K562 (cell line): ENCODE data around the gene ANGEL2. TPM values are rescaled to one million over a fixed set of nuclear protein-coding genes. Genes with fewer than 3 reads are reported as not detected.

Experiments used
- ETV5 ChIP-seq: sonication (generic); formaldehyde crosslinking; IDR thresholded peaks from 2 replicates; pipeline ENCODE4 v1.4.0; 2020; ENCODE audit warnings: low read depth, mild to moderate bottlenecking, missing genetic modification reagents
- EWSR1 ChIP-seq: fragments of 450-650 bp; IDR thresholded peaks from 2 replicates; pipeline ENCODE4 v1.6.1; 2018; ENCODE audit warnings: borderline replicate concordance, mild to moderate bottlenecking, low read depth, moderate library complexity; ENCODE audit not compliant: partially characterized antibody
- FOXK1 ChIP-seq: sonication (generic); formaldehyde crosslinking; IDR thresholded peaks from 2 replicates; pipeline ENCODE4 v1.8.0; 2022; ENCODE audit warnings: missing genetic modification reagents, mild to moderate bottlenecking, borderline replicate concordance
- NCOA1 ChIP-seq: fragments of 450-650 bp; IDR thresholded peaks from 2 replicates; pipeline ENCODE4 v1.6.1; 2016; ENCODE audit warnings: low read depth
- NCOA4 ChIP-seq: fragments of 450-650 bp; IDR thresholded peaks from 2 replicates; pipeline ENCODE4 v1.6.1; 2018; ENCODE audit warnings: mild to moderate bottlenecking; ENCODE audit not compliant: partially characterized antibody
- NCOR1 ChIP-seq: fragments of 450-650 bp; IDR thresholded peaks from 2 replicates; pipeline ENCODE4 v1.6.1; 2016; ENCODE audit warnings: mild to moderate bottlenecking, moderate library complexity
- NFE2 ChIP-seq: IDR thresholded peaks from 2 replicates; pipeline ENCODE4 v1.6.1; 2014; ENCODE audit warnings: antibody characterized with exemption, low read depth
- NKRF ChIP-seq: fragments of 450-650 bp; IDR thresholded peaks from 2 replicates; pipeline ENCODE4 v1.6.1; 2016; ENCODE audit warnings: borderline replicate concordance
- PCBP1 ChIP-seq: fragments of 200-400 bp; formaldehyde crosslinking; IDR thresholded peaks from 2 replicates; pipeline ENCODE4 v1.6.1; 2018; ENCODE audit warnings: mild to moderate bottlenecking, low read depth, low read length; ENCODE audit not compliant: poor library complexity, severe bottlenecking
- PRDM10 ChIP-seq: fragments of 450-650 bp; IDR thresholded peaks from 2 replicates; pipeline ENCODE4 v1.6.1; 2018; ENCODE audit not compliant: partially characterized antibody
- SIN3B ChIP-seq: fragments of 450-650 bp; IDR thresholded peaks from 2 replicates; pipeline ENCODE4 v1.6.1; 2017; ENCODE audit warnings: low read depth, mild to moderate bottlenecking, moderate library complexity
- TOE1 ChIP-seq, 2 experiments: fragments of 450-650 bp in 1 of 2; sonication (generic) in 1 of 2; formaldehyde crosslinking in 1 of 2; IDR thresholded peaks; 2 replicates each; pipeline versions ENCODE4 v1.7.1 to v1.8.0; 2016 to 2022; ENCODE audit warnings: borderline replicate concordance in 2 of 2, mild to moderate bottlenecking in 2 of 2, antibody characterized with exemption in 1 of 2, inconsistent platforms in 1 of 2, low read depth in 1 of 2, missing genetic modification reagents in 1 of 2, moderate library complexity in 1 of 2
- polyA plus RNA-seq, 8 experiments: library from polyadenylated mRNA; depleted of rRNA in 4 of 8; stranded (reverse) in 5 of 8; unstranded in 3 of 8; fragments of >200 nt; fragmentation: Nextera tagmentation in 2 of 8; fragmentation: Illumina TruSeq in 1 of 8; extraction: Ambion mirVana in 2 of 8; extraction: Trizol in 1 of 8; gene quantifications; 2 replicates each; pipeline versions ENCODE4 v1.2.1 to v1.2.3, GENCODE V29; 2011 to 2014; ENCODE audit warnings: inconsistent platforms in 1 of 8, missing spikeins in 1 of 8
- total RNA-seq, 7 experiments: library from RNA; depleted of rRNA in 6 of 7; stranded (reverse); fragments of >200 nt in 6 of 7; fragmentation: Illumina TruSeq in 2 of 7; extraction: Trizol in 2 of 7; gene quantifications; 2 replicates each; pipeline versions ENCODE4 v1.2.1 to v1.2.3, GENCODE V29; 2011 to 2021; ENCODE audit warnings: low replicate concordance in 1 of 7
- TF ChIP-seq, protein P1 (sequence below): fragments of 250-450 bp; sonication (Bioruptor Pico); IDR thresholded peaks from 2 replicates; pipeline ENCODE4 v1.5.1; 2021; ENCODE audit warnings: mild to moderate bottlenecking
- TF ChIP-seq, protein P2 (sequence below): fragments of 250-450 bp; sonication (Bioruptor Pico); IDR thresholded peaks from 2 replicates; pipeline ENCODE4 v1.4.0; 2020; ENCODE audit warnings: mild to moderate bottlenecking
- TF ChIP-seq, protein P3 (sequence below), 2 experiments: fragments of 450-650 bp in 1 of 2; sonication (generic) in 1 of 2; formaldehyde crosslinking in 1 of 2; IDR thresholded peaks in 1 of 2; conservative IDR thresholded peaks in 1 of 2; 2 replicates each; pipeline versions ENCODE4 v1.6.1 to v1.8.1; 2016 to 2023; ENCODE audit warnings: mild to moderate bottlenecking in 2 of 2, moderate library complexity in 2 of 2, inconsistent platforms in 1 of 2, missing genetic modification reagents in 1 of 2

Gene ANGEL2
- total and polyA plus RNA-seq, 9 of the 15 experiments (the other 6 are each of a cell fraction or from before 2014, with no cell fraction given), result 6.8 to 34.6 (median 26.2) TPM

DNA sequence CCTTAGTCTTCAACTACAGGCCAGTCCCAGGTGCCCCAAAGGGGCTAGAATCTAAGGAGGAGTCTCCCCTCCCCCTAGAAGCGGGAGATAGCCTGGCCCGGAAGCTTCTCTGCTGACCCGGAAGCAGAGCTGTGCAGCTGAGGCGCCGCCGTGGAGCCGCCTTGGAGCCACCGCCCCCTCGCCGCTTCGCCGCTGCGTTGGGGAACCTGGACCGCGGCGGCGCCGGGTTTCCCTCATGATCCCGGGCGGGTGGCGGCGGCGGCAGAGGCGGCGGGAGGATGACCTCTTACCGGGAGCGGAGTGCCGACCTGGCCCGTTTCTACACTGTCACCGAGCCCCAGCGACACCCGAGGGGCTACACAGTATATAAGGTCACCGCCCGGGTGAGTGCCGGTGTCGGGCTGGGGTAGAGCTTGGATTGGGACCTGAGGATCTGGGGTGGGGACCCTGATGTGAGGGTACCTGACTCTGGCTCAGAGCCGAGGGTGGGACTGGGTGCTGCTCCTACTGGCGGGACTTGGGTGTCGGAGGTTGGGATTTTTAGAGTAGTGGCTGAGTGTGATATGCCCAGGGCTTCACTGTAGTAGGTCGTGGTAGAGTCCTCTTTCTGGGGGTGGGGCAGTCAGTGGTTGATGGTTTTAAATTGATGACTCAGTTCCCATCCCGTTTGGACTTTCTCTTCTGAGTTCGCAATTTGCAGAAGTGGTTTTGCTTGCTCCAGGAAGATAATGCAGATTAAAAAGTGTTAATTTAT is 35.6 kb upstream of the ANGEL2 start, which contains the start of gene RPS6KC1 (continued):
- TF ChIP-seq, protein P1, sequence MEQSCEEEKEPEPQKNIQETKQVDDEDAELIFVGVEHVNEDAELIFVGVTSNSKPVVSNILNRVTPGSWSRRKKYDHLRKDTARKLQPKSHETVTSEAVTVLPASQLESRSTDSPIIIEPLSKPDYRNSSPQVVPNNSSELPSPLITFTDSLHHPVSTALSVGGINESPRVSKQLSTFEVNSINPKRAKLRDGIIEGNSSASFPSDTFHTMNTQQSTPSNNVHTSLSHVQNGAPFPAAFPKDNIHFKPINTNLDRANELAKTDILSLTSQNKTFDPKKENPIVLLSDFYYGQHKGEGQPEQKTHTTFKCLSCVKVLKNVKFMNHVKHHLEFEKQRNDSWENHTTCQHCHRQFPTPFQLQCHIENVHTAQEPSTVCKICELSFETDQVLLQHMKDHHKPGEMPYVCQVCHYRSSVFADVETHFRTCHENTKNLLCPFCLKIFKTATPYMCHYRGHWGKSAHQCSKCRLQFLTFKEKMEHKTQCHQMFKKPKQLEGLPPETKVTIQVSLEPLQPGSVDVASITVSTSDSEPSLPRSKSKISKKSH (CRISPR knock-in tag), result no peak
- TF ChIP-seq ETV5 (CRISPR knock-in tag) (peak; percentile 50), NCOA4 (no peak), PRDM10 (peak; percentile 63), TOE1 (IDR thresholded peaks at IDR 0.05; ENCODE audit: borderline replicate concordance) (peak; percentile 38; the same call in 1 of the 2 replicates), TOE1 (CRISPR knock-in tag; IDR thresholded peaks at IDR 0.05; ENCODE audit: borderline replicate concordance, low read depth) (no peak), PCBP1 (peak; percentile 35), FOXK1 (CRISPR knock-in tag) (0 out of 2 replicates have a peak, but pooled peaks have one; percentile 16), SIN3B (peak; percentile 52; the same call in 1 of the 2 replicates), NKRF (peak; percentile 93), NCOR1 (peak; percentile 65), NCOA1 (peak; percentile 66), NFE2 (peak; percentile 81), EWSR1 (no peak)
- TF ChIP-seq, protein P2, sequence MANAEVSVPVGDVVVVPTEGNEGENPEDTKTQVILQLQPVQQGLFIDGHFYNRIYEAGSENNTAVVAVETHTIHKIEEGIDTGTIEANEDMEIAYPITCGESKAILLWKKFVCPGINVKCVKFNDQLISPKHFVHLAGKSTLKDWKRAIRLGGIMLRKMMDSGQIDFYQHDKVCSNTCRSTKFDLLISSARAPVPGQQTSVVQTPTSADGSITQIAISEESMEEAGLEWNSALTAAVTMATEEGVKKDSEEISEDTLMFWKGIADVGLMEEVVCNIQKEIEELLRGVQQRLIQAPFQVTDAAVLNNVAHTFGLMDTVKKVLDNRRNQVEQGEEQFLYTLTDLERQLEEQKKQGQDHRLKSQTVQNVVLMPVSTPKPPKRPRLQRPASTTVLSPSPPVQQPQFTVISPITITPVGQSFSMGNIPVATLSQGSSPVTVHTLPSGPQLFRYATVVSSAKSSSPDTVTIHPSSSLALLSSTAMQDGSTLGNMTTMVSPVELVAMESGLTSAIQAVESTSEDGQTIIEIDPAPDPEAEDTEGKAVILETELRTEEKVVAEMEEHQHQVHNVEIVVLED, result peak; percentile 54
- TF ChIP-seq, protein P3, sequence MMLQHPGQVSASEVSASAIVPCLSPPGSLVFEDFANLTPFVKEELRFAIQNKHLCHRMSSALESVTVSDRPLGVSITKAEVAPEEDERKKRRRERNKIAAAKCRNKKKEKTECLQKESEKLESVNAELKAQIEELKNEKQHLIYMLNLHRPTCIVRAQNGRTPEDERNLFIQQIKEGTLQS (IDR thresholded peaks at IDR 0.05), result peak; percentile 92
- TF ChIP-seq, protein P3 (CRISPR knock-in tag; conservative IDR thresholded peaks at IDR 0.05), result no peak
